ENCODE results near the gene WWOX. TPM values are rescaled to one million over a fixed set of nuclear protein-coding genes. Genes with fewer than 3 reads are reported as not detected.

Gene WWOX
- total RNA-seq, 1 experiment from 2014 or later, result 35.6 TPM

GRCh38 chr16:78490431-78490830 lies 391.0 kb downstream of the WWOX start:
- no peak overlapping the region for H3K27ac ChIP-seq
- H3K79me2 ChIP-seq (ENCODE audit: low read depth), result no peaks in the 10 kb centered on the region
- H4K20me1 ChIP-seq (ENCODE audit: insufficient read depth), result no peaks in the 10 kb centered on the region
- no peak overlapping the region for H2AFZ ChIP-seq
- ChIA-PET POLR2A (ENCODE audit: unreplicated experiment) (interaction anchor here (0.7 kb wide), 1 partner anchor 566 kb away, joined by 5 read pairs; no protein-coding TSS in a partner anchor), CTCF (no interaction called here)
- DNase-seq, result no peak
- no peaks in the 10 kb centered on the region for H3K36me3 ChIP-seq (ENCODE audit: low read depth)
- no peak for TF ChIP-seq EZH2 (IDR thresholded peaks at IDR 0.05; ENCODE audit: low read depth)
- no peak for TF ChIP-seq CTCF (conservative IDR thresholded peaks at IDR 0.05)
- no peaks in the 10 kb centered on the region for H3F3A ChIP-seq (ENCODE audit: insufficient read depth, low read depth)
- BruUV-seq (replicated peaks), result no TSS peak
- no peaks in the 10 kb centered on the region for H3K27me3 ChIP-seq (ENCODE audit: insufficient read depth, low read depth)
- H3K9me3 ChIP-seq (ENCODE audit: insufficient read depth, low read depth), result no peaks in the 10 kb centered on the region
- no peaks in the 10 kb centered on the region for H3K4me1 ChIP-seq (replicated peaks; ENCODE audit: insufficient read depth)
- H3K4me3 ChIP-seq, result no peak overlapping the region
- H3K9me2 ChIP-seq (ENCODE audit: insufficient read depth), result no peaks in the 10 kb centered on the region
- H3K4me2 ChIP-seq, result no peak overlapping the region
- intact Hi-C loops (cut with micrococcal nuclease; ENCODE audit: unreplicated experiment), result no loop called here

GRCh38 chr16:78490847-78491246 lies 391.4 kb downstream of the WWOX start:
- CTCF ChIA-PET, result no interaction called here
- Histone ChIP-seq H3K9me3 (ENCODE audit: insufficient read depth, low read depth) (no peaks in the 10 kb centered on the region), H3K9me2 (ENCODE audit: insufficient read depth) (no peaks in the 10 kb centered on the region)

GRCh38 chr16:78493573-78493972 lies 394.1 kb downstream of the WWOX start:
- no peaks in the 10 kb centered on the region for H3K79me2 ChIP-seq (ENCODE audit: low read depth)
- H3K36me3 ChIP-seq (ENCODE audit: low read depth), result no peaks in the 10 kb centered on the region
- ChIA-PET POLR2A (ENCODE audit: unreplicated experiment) (no interaction called here), CTCF (no interaction called here)
- no peaks in the 10 kb centered on the region for H3F3A ChIP-seq (ENCODE audit: insufficient read depth, low read depth)
- H3K4me2 ChIP-seq, result no peak overlapping the region
- H3K4me3 ChIP-seq, result no peak overlapping the region
- no TSS peak for BruUV-seq (replicated peaks)
- TF ChIP-seq CTCF (conservative IDR thresholded peaks at IDR 0.05) (no peak), EZH2 (IDR thresholded peaks at IDR 0.05; ENCODE audit: low read depth) (no peak)
- no peak for DNase-seq
- no peaks in the 10 kb centered on the region for H3K9me3 ChIP-seq (ENCODE audit: insufficient read depth, low read depth)
- no peak overlapping the region for H2AFZ ChIP-seq
- H3K9me2 ChIP-seq (ENCODE audit: insufficient read depth), result no peaks in the 10 kb centered on the region
- H4K20me1 ChIP-seq (ENCODE audit: insufficient read depth), result no peaks in the 10 kb centered on the region
- H3K4me1 ChIP-seq (replicated peaks; ENCODE audit: insufficient read depth), result no peaks in the 10 kb centered on the region
- intact Hi-C loops (cut with micrococcal nuclease; ENCODE audit: unreplicated experiment), result no loop called here
- no peak overlapping the region for H3K27ac ChIP-seq
- no peaks in the 10 kb centered on the region for H3K27me3 ChIP-seq (ENCODE audit: insufficient read depth, low read depth)

More at GRCh38 chr16:78490847-78491246, 391.4 kb downstream of the WWOX start:
- DNase-seq, result no peak
- POLR2A ChIA-PET (ENCODE audit: unreplicated experiment), result interaction anchor here (0.7 kb wide), 1 partner anchor 565 kb away, joined by 5 read pairs; no protein-coding TSS in a partner anchor
- no peaks in the 10 kb centered on the region for H3F3A ChIP-seq (ENCODE audit: insufficient read depth, low read depth)
- intact Hi-C loops (cut with micrococcal nuclease; ENCODE audit: unreplicated experiment), result no loop called here
- H3K27ac ChIP-seq, result no peak overlapping the region
- no peaks in the 10 kb centered on the region for H3K79me2 ChIP-seq (ENCODE audit: low read depth)
- no TSS peak for BruUV-seq (replicated peaks)
- no peaks in the 10 kb centered on the region for H3K36me3 ChIP-seq (ENCODE audit: low read depth)
- no peaks in the 10 kb centered on the region for H3K27me3 ChIP-seq (ENCODE audit: insufficient read depth, low read depth)
- no peak overlapping the region for H3K4me3 ChIP-seq
- H3K4me1 ChIP-seq (replicated peaks; ENCODE audit: insufficient read depth), result no peaks in the 10 kb centered on the region
- no peaks in the 10 kb centered on the region for H4K20me1 ChIP-seq (ENCODE audit: insufficient read depth)
- no peak overlapping the region for H3K4me2 ChIP-seq
- TF ChIP-seq CTCF (conservative IDR thresholded peaks at IDR 0.05) (no peak), EZH2 (IDR thresholded peaks at IDR 0.05; ENCODE audit: low read depth) (no peak)
- H2AFZ ChIP-seq, result no peak overlapping the region

Data from PC-9 (cell line).